Neutrophil (primary cell): ENCODE measurements around the gene GAS2L3.
"Not testable (repeated sequence)": the region's sequence is repeated elsewhere in the genome, so short reads cannot be mapped to it uniquely, and the experiment has no call there.

Source experiments
- H3K27ac ChIP-seq: fragments of 200-600 bp; sonication (generic); 2 replicates; pipeline ENCODE4 v1.5.1; 2016; ENCODE audit warnings: mild to moderate bottlenecking, moderate library complexity
- H3K27me3 ChIP-seq: fragments of 200-600 bp; sonication (generic); 2 replicates; pipeline ENCODE4 v1.6.0; 2016; ENCODE audit warnings: mild to moderate bottlenecking
- H3K36me3 ChIP-seq: fragments of 200-600 bp; sonication (generic); 2 replicates; pipeline ENCODE4 v1.5.1; 2017
- H3K4me1 ChIP-seq, 2 experiments: fragments of 200-600 bp in 1 of 2; sonication (generic) in 1 of 2; 1 replicate in 1 of 2; 2 replicates in 1 of 2; pipeline versions ENCODE4 v1.5.1 to v1.6.1; 2013 to 2016; ENCODE audit warnings: low read depth in 1 of 2, low read length in 1 of 2, mild to moderate bottlenecking in 1 of 2, moderate library complexity in 1 of 2; ENCODE audit not compliant: control insufficient read depth in 1 of 2, insufficient read depth in 1 of 2
- H3K4me3 ChIP-seq, 2 experiments: fragments of 200-600 bp in 1 of 2; sonication (generic) in 1 of 2; 1 replicate in 1 of 2; 2 replicates in 1 of 2; pipeline ENCODE4 v1.5.1; 2013 to 2016; ENCODE audit warnings: low read depth in 1 of 2, low read length in 1 of 2, mild to moderate bottlenecking in 1 of 2, moderate library complexity in 1 of 2
- H3K9me3 ChIP-seq: fragments of 200-600 bp; sonication (generic); 2 replicates; pipeline ENCODE4 v1.5.1; 2016
- TF ChIP-seq, protein P1 (sequence below): fragments of 200-600 bp; sonication (generic); IDR thresholded peaks from 2 replicates; pipeline ENCODE4 v1.5.1; 2016; ENCODE audit warnings: antibody characterized with exemption

Gene GAS2L3

DNA sequence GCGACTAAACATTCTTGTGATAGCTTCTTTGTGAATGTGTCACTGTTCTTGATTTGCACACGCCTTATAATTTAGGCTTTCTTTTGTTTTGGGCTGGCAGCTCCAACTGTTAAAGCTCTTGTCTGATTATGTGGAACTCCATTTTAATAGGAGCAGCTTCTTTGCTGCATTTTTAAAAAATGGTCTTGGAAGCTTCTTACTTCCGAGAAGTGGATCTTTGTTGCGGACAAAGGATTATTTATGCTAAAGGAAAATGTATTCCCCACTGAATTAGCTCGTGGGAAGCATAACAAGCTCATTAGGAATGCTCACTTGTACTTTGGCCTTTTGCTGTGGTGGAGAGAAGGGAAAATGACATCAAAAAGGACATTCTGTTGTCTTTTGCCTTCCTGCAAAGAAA is 20.0 kb downstream of the GAS2L3 start:
- Histone ChIP-seq H3K4me3 (no peak overlapping the region), H3K36me3 (no peaks in the 10 kb centered on the region), H3K9me3 (peaks cover 4% of the 10 kb centered on the region), H3K27ac (no peak overlapping the region), H3K27me3 (no peaks in the 10 kb centered on the region), H3K4me1 (no peaks in the 10 kb centered on the region)
- TF ChIP-seq, protein P1, sequence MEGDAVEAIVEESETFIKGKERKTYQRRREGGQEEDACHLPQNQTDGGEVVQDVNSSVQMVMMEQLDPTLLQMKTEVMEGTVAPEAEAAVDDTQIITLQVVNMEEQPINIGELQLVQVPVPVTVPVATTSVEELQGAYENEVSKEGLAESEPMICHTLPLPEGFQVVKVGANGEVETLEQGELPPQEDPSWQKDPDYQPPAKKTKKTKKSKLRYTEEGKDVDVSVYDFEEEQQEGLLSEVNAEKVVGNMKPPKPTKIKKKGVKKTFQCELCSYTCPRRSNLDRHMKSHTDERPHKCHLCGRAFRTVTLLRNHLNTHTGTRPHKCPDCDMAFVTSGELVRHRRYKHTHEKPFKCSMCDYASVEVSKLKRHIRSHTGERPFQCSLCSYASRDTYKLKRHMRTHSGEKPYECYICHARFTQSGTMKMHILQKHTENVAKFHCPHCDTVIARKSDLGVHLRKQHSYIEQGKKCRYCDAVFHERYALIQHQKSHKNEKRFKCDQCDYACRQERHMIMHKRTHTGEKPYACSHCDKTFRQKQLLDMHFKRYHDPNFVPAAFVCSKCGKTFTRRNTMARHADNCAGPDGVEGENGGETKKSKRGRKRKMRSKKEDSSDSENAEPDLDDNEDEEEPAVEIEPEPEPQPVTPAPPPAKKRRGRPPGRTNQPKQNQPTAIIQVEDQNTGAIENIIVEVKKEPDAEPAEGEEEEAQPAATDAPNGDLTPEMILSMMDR, result no peak

DNA sequence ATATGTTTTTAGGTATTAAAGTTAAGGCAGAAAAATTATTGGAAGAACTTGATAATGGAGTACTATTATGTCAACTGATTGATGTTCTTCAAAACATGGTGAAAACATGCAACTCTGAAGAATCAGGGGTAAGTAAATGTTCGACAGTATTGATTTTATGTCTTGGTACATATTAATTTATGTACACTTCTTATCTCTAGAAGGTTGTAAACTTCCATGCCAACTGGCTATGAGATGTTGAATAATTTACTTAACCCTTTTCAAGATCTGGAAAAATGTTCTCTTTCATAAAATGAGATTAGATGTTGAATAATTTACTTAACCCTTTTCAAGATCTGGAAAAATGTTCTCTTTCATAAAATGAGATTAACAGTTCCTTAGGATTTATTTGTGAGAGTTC is 28.1 kb downstream of the GAS2L3 start:
- Histone ChIP-seq H3K9me3 (no peaks in the 10 kb centered on the region), H3K27ac (no peak overlapping the region), H3K4me3 (no peak overlapping the region), H3K27me3 (no peaks in the 10 kb centered on the region), H3K4me1 (no peaks in the 10 kb centered on the region), H3K36me3 (no peaks in the 10 kb centered on the region)
- TF ChIP-seq, protein P1, result no peak

DNA sequence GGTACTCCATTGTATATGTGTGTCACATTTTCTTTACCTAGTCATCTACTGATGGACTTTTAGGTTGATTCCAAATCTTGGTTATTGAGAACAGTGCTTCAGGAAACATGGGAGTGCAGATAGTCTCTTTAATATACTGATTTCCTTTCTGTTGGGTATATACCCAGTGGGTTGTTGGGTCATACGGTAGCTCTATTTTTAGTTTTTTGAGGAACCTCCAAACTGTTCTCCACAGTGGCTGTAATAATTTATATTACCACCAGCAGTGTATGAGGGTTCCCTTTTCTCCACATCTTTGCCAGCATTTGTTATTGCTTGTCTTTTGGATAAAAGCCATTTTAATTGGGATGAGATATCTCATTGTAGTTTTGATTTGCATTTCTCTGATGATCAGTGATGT is 29.5 kb downstream of the GAS2L3 start:
- H3K4me3 ChIP-seq, H3K36me3 ChIP-seq, H3K9me3 ChIP-seq, H3K27me3 ChIP-seq, H3K27ac ChIP-seq, H3K4me1 ChIP-seq: not testable (repeated sequence)

DNA sequence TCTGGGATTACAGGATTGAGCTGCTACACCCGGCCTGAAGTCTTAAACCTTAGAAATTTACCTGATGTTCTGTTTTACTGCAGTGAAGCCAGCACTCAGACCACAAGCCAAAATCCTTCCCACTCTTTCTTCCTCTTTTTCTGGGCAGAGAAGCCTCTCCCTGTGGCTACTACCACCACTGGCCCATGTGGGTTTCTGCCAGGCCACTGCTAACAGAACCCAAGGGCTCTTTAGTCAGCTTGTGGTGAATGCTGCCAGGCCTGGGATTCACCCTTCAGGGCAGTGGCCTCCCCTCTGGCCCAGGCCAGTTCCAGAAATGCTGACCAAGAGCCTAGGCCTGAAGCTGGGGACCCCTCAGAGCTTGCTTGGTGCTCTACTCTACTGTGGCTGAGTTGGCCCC is 35.3 kb downstream of the GAS2L3 start:
- no peak overlapping the region for H3K27ac ChIP-seq
- TF ChIP-seq, protein P1, result no peak
- peaks cover 11% of the 10 kb centered on the region for H3K36me3 ChIP-seq
- no peaks in the 10 kb centered on the region for H3K9me3 ChIP-seq
- H3K27me3 ChIP-seq, result no peaks in the 10 kb centered on the region
- no peak overlapping the region for H3K4me3 ChIP-seq
- no peaks in the 10 kb centered on the region for H3K4me1 ChIP-seq

DNA sequence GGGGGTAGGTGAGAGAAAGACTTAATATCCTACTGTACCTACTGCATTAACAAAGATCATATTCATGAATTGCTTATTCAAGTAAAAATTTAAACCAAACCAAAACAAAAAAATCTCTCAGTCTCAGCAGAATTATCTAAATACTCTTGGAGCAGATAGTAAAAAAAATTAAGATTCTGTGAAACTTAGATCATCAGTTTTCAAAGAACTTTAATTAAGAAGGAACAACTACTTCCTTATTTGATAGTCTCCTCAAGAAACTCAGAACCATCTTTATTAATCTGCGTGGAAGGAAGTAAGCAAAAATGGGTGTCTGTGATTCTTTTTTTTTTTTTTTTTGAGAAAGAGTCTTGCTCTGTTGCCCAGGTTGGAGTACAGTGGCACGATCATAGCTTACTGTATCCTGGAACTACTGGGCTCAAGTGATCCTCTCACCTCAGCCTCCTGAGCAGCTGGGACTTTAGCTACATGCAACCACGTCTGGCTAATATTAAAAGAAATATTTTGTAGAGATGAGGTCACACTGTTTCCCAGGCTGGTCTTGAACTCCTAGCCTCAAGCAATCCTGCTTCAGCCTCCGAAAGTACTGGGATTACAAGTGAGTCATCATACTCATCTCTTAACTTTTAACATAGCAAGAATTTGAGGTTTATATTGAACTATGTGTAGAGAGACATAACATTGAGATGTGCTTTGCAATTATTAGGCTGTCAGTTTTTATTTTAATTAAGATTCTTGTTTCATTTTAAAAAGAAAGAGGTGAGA is 37.4 kb downstream of the GAS2L3 start:
- no peaks in the 10 kb centered on the region for H3K4me1 ChIP-seq
- TF ChIP-seq, protein P1, result no peak
- no peaks in the 10 kb centered on the region for H3K27me3 ChIP-seq
- H3K9me3 ChIP-seq, result no peaks in the 10 kb centered on the region
- H3K4me3 ChIP-seq, result no peak overlapping the region
- no peak overlapping the region for H3K27ac ChIP-seq
- H3K36me3 ChIP-seq, result peaks cover 11% of the 10 kb centered on the region

DNA sequence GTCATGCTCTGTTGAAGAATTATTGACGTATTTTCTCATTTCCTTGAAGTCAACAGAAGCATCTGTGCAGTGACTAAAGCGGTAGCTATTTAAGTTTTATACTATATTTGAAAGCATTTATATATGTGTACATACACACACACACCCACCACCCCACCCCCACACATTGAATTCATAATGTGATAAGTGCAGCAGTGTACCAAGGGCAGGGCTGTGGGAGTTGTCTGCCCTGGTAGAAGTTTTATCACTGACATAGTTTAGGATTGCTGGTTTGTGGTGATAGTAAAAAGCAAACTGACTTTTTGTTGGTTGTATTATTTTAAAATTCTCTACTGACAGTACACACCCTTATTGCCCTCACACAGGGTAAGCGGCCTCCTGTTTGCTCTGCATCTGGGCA is 39.1 kb downstream of the GAS2L3 start:
- Histone ChIP-seq H3K4me1 (no peaks in the 10 kb centered on the region), H3K36me3 (peaks cover 11% of the 10 kb centered on the region), H3K9me3 (no peaks in the 10 kb centered on the region), H3K27me3 (no peaks in the 10 kb centered on the region), H3K27ac (no peak overlapping the region), H3K4me3 (no peak overlapping the region)
- TF ChIP-seq, protein P1, result no peak
